SU-DHL-6 (cell line): Measurements from ENCODE around the gene FAIM2.

Experiments
- H2AFZ ChIP-seq: fragments of 200-600 bp; sonication (generic); 2 replicates; pipeline ENCODE4 v1.6.1; 2014; ENCODE audit warnings: low read depth, mild to moderate bottlenecking, moderate library complexity, mixed read lengths, antibody characterized with exemption, low read length; ENCODE audit not compliant: severe bottlenecking
- H3F3A ChIP-seq: fragments of 200-600 bp; shearing (Covaris generic); 2 replicates; pipeline ENCODE4 v1.6.0; 2016; ENCODE audit warnings: antibody characterized with exemption, mild to moderate bottlenecking; ENCODE audit not compliant: insufficient read depth
- H3K27ac ChIP-seq: fragments of 200-600 bp; sonication (generic); 2 replicates; pipeline ENCODE4 v1.5.1; 2016; ENCODE audit warnings: low read depth, mild to moderate bottlenecking, low read length, moderate library complexity, mixed read lengths
- H3K27me3 ChIP-seq: fragments of 200-600 bp; sonication (generic), shearing (Covaris generic); 2 replicates; pipeline ENCODE4 v1.6.0; 2014; ENCODE audit warnings: mild to moderate bottlenecking, low read length
- H3K36me3 ChIP-seq: fragments of 200-600 bp; sonication (generic); 2 replicates; pipeline ENCODE4 v1.6.1; 2014; ENCODE audit warnings: mild to moderate bottlenecking, low read length, mixed read lengths
- H3K4me2 ChIP-seq: fragments of 300-600, 200-600 bp; shearing (Covaris generic), sonication (generic); 2 replicates; pipeline ENCODE4 v1.6.0; 2014; ENCODE audit warnings: low read length, low read depth, mild to moderate bottlenecking; ENCODE audit not compliant: poor library complexity, severe bottlenecking
- H3K4me3 ChIP-seq: fragments of 200-600 bp; sonication (generic); 2 replicates; pipeline ENCODE4 v1.5.1; 2014; ENCODE audit warnings: antibody characterized with exemption, low read length, mild to moderate bottlenecking, mixed read lengths; ENCODE audit not compliant: insufficient read depth, poor library complexity, severe bottlenecking
- H3K79me2 ChIP-seq: fragments of 200-600 bp; sonication (generic); 2 replicates; pipeline ENCODE4 v1.6.1; 2014; ENCODE audit warnings: mild to moderate bottlenecking, low read length, moderate library complexity; ENCODE audit not compliant: insufficient read depth
- H3K9ac ChIP-seq: fragments of 200-600 bp; sonication (generic); 2 replicates; pipeline ENCODE4 v1.7.0; 2014; ENCODE audit warnings: mild to moderate bottlenecking, low read length
- H3K9me2 ChIP-seq: fragments of 200-600 bp; sonication (generic); replicated peaks from 2 replicates; pipeline ENCODE4 v1.6.1; 2014; ENCODE audit warnings: low read length; ENCODE audit not compliant: insufficient read depth
- H3K9me3 ChIP-seq: fragments of 200-600 bp; sonication (generic); 2 replicates; pipeline ENCODE4 v1.6.1; 2014; ENCODE audit warnings: low read length, mixed read lengths; ENCODE audit not compliant: insufficient read depth
- H4K20me1 ChIP-seq: fragments of 200-600 bp; sonication (generic); 2 replicates; pipeline ENCODE4 v1.6.1; 2014; ENCODE audit warnings: low read depth, mild to moderate bottlenecking, antibody characterized with exemption, low read length, moderate library complexity, mixed read lengths
- CTCF ChIP-seq: fragments of 200-600 bp; sonication (generic); IDR thresholded peaks from one replicate; pipeline ENCODE4 v1.5.1; 2017; ENCODE audit warnings: antibody characterized with exemption, mild to moderate bottlenecking, low read length, moderate library complexity; ENCODE audit not compliant: insufficient read depth, poor library complexity, severe bottlenecking
- EZH2phosphoT487 ChIP-seq: fragments of 200-600 bp; sonication (generic), shearing (Covaris generic); conservative IDR thresholded peaks from 2 replicates; pipeline ENCODE4 v1.6.1; 2018; ENCODE audit warnings: mild to moderate bottlenecking, antibody characterized with exemption, low read length, moderate library complexity, mixed read lengths

The FAIM2 gene

GRCh38 chr12:49828133-49829091, 75.3 kb downstream of the FAIM2 start, which contains the start of gene NCKAP5L:
TSS of gene NCKAP5L (minus strand) at chr12:49828413. CDS start at chr12:49804044, 24,369 bp downstream.
- Histone ChIP-seq H3K27me3 (no peaks in the 10 kb centered on the region), H4K20me1 (no peaks in the 10 kb centered on the region), H3K9me2 (no peaks in the 10 kb centered on the region), H3K36me3 (no peaks in the 10 kb centered on the region), H3K9ac (peak within 1 kb of the TSS; percentile 59), H3K9me3 (no peaks in the 10 kb centered on the region), H3K79me2 (no peaks in the 10 kb centered on the region), H3K27ac (no peak within 1 kb of the TSS), H2AFZ (peak within 1 kb of the TSS; percentile 93), H3K4me3 (peak within 1 kb of the TSS; percentile 71), H3F3A (no peaks in the 10 kb centered on the region), H3K4me2 (peak within 1 kb of the TSS; percentile 78)
- TF ChIP-seq CTCF (no peak), EZH2phosphoT487 (no peak)

GRCh38 chr12:49827401-49828099, 76.2 kb downstream of the FAIM2 start:
- no peaks in the 10 kb centered on the region for H3F3A ChIP-seq
- H3K9ac ChIP-seq = peak overlapping the region; percentile 59; the same call in 1 of the 2 replicates
- no peaks in the 10 kb centered on the region for H3K79me2 ChIP-seq
- H3K4me2 ChIP-seq = peak overlapping the region; percentile 78
- H4K20me1 ChIP-seq = no peaks in the 10 kb centered on the region
- no peaks in the 10 kb centered on the region for H3K9me3 ChIP-seq
- no peaks in the 10 kb centered on the region for H3K9me2 ChIP-seq
- no peak overlapping the region for H3K27ac ChIP-seq
- H3K27me3 ChIP-seq = no peaks in the 10 kb centered on the region
- no peaks in the 10 kb centered on the region for H3K36me3 ChIP-seq
- peak overlapping the region; percentile 71 for H3K4me3 ChIP-seq
- TF ChIP-seq EZH2phosphoT487 = no peak
- no peak for TF ChIP-seq CTCF
- no peak overlapping the region for H2AFZ ChIP-seq

GRCh38 chr12:49827051-49827400, 76.7 kb downstream of the FAIM2 start:
- H2AFZ ChIP-seq = no peak overlapping the region
- no peak overlapping the region for H3K4me3 ChIP-seq
- H3K27me3 ChIP-seq = no peaks in the 10 kb centered on the region
- H3K4me2 ChIP-seq = peak overlapping the region; percentile 78
- H3K9ac ChIP-seq = no peak overlapping the region
- TF ChIP-seq EZH2phosphoT487 = no peak
- TF ChIP-seq CTCF = no peak
- no peaks in the 10 kb centered on the region for H4K20me1 ChIP-seq
- H3K79me2 ChIP-seq = no peaks in the 10 kb centered on the region
- H3K9me2 ChIP-seq = no peaks in the 10 kb centered on the region
- H3K36me3 ChIP-seq = no peaks in the 10 kb centered on the region
- no peaks in the 10 kb centered on the region for H3K9me3 ChIP-seq
- no peaks in the 10 kb centered on the region for H3F3A ChIP-seq
- no peak overlapping the region for H3K27ac ChIP-seq
